GM23338 (cell line): ENCODE data around the gene CPNE7.

Experiments
- CREB1 ChIP-seq: fragments of 250-450 bp; sonication (Bioruptor Pico); IDR thresholded peaks from 2 replicates; pipeline ENCODE4 v1.5.0; 2020; ENCODE audit warnings: low read depth, mild to moderate bottlenecking, moderate library complexity
- EZH2 ChIP-seq: fragments of 200-600 bp; sonication (generic); IDR thresholded peaks from one replicate; pipeline ENCODE4 v1.8.0; 2017; ENCODE audit warnings: antibody characterized with exemption, mild to moderate bottlenecking, low read depth; ENCODE audit not compliant: unreplicated experiment
- EZH2phosphoT487 ChIP-seq: fragments of 200-600 bp; sonication (generic); IDR thresholded peaks from one replicate; pipeline ENCODE4 v1.8.1; 2018; ENCODE audit warnings: antibody characterized with exemption; ENCODE audit not compliant: unreplicated experiment
- JUNB ChIP-seq: IDR thresholded peaks from one replicate; pipeline ENCODE4 v1.6.1; 2016; ENCODE audit warnings: antibody characterized with exemption; ENCODE audit not compliant: unreplicated experiment
- POLR2AphosphoS5 ChIP-seq: IDR thresholded peaks from 2 replicates; pipeline ENCODE4 v1.6.1; 2016; ENCODE audit warnings: antibody characterized with exemption, low read depth
- ZNF114 ChIP-seq: fragments of 250-450 bp; sonication (Bioruptor Pico); IDR thresholded peaks from 2 replicates; pipeline ENCODE4 v1.5.0; 2020; ENCODE audit warnings: mild to moderate bottlenecking, moderate library complexity
- ZNF331 ChIP-seq: fragments of 250-450 bp; sonication (Bioruptor Pico); IDR thresholded peaks from 2 replicates; pipeline ENCODE4 v1.5.0; 2020; ENCODE audit warnings: low read depth, mild to moderate bottlenecking, moderate library complexity
- TF ChIP-seq, protein P1 (sequence below), 2 experiments: fragments of 200-600 bp in 1 of 2; sonication (generic) in 1 of 2; conservative IDR thresholded peaks; 2 replicates each; pipeline versions ENCODE4 v1.5.1 to v1.6.1; 2016 to 2017; ENCODE audit warnings: antibody characterized with exemption in 2 of 2, low read depth in 2 of 2, mild to moderate bottlenecking in 2 of 2, moderate library complexity in 1 of 2
- TF ChIP-seq, protein P2 (sequence below): IDR thresholded peaks from one replicate; pipeline ENCODE4 v1.6.1; 2018; ENCODE audit warnings: antibody characterized with exemption; ENCODE audit not compliant: unreplicated experiment
- TF ChIP-seq, protein P3 (sequence below): fragments of 250-450 bp; sonication (Bioruptor Pico); IDR thresholded peaks from 2 replicates; pipeline ENCODE4 v1.5.0; 2020; ENCODE audit warnings: mild to moderate bottlenecking, moderate library complexity

DNA sequence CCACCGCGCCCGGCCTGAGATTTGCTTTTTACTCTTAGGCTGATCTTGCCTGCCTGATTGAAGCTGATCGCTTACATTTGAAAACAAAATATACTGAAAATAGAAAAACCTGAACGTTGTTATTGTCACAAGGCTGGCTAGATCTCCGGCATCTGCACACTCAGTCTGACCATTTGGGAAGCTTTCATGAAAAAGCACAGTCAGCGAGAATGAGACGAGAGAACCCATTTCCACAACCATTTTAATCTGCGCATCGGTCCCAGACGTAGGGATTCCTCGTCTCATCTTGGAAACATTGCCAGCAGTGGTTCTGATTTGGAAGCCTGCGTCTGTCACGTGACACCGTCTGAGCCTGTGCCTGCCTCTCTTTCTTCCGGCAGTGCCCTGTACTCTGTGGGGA is 46.5 kb upstream of the CPNE7 start:
- TF ChIP-seq, protein P1, sequence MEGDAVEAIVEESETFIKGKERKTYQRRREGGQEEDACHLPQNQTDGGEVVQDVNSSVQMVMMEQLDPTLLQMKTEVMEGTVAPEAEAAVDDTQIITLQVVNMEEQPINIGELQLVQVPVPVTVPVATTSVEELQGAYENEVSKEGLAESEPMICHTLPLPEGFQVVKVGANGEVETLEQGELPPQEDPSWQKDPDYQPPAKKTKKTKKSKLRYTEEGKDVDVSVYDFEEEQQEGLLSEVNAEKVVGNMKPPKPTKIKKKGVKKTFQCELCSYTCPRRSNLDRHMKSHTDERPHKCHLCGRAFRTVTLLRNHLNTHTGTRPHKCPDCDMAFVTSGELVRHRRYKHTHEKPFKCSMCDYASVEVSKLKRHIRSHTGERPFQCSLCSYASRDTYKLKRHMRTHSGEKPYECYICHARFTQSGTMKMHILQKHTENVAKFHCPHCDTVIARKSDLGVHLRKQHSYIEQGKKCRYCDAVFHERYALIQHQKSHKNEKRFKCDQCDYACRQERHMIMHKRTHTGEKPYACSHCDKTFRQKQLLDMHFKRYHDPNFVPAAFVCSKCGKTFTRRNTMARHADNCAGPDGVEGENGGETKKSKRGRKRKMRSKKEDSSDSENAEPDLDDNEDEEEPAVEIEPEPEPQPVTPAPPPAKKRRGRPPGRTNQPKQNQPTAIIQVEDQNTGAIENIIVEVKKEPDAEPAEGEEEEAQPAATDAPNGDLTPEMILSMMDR (conservative IDR thresholded peaks at IDR 0.05; ENCODE audit: low read depth in 2 of 2), result no peak
- no peak for TF ChIP-seq EZH2
- TF ChIP-seq ZNF331 (CRISPR knock-in tag), result no peak
- no peak for TF ChIP-seq CREB1 (CRISPR knock-in tag)
- TF ChIP-seq EZH2phosphoT487, result no peak
- no peak for TF ChIP-seq POLR2AphosphoS5
- TF ChIP-seq, protein P2, sequence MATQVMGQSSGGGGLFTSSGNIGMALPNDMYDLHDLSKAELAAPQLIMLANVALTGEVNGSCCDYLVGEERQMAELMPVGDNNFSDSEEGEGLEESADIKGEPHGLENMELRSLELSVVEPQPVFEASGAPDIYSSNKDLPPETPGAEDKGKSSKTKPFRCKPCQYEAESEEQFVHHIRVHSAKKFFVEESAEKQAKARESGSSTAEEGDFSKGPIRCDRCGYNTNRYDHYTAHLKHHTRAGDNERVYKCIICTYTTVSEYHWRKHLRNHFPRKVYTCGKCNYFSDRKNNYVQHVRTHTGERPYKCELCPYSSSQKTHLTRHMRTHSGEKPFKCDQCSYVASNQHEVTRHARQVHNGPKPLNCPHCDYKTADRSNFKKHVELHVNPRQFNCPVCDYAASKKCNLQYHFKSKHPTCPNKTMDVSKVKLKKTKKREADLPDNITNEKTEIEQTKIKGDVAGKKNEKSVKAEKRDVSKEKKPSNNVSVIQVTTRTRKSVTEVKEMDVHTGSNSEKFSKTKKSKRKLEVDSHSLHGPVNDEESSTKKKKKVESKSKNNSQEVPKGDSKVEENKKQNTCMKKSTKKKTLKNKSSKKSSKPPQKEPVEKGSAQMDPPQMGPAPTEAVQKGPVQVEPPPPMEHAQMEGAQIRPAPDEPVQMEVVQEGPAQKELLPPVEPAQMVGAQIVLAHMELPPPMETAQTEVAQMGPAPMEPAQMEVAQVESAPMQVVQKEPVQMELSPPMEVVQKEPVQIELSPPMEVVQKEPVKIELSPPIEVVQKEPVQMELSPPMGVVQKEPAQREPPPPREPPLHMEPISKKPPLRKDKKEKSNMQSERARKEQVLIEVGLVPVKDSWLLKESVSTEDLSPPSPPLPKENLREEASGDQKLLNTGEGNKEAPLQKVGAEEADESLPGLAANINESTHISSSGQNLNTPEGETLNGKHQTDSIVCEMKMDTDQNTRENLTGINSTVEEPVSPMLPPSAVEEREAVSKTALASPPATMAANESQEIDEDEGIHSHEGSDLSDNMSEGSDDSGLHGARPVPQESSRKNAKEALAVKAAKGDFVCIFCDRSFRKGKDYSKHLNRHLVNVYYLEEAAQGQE, result no peak
- no peak for TF ChIP-seq ZNF114 (CRISPR knock-in tag)
- TF ChIP-seq JUNB, result no peak
- TF ChIP-seq, protein P3, sequence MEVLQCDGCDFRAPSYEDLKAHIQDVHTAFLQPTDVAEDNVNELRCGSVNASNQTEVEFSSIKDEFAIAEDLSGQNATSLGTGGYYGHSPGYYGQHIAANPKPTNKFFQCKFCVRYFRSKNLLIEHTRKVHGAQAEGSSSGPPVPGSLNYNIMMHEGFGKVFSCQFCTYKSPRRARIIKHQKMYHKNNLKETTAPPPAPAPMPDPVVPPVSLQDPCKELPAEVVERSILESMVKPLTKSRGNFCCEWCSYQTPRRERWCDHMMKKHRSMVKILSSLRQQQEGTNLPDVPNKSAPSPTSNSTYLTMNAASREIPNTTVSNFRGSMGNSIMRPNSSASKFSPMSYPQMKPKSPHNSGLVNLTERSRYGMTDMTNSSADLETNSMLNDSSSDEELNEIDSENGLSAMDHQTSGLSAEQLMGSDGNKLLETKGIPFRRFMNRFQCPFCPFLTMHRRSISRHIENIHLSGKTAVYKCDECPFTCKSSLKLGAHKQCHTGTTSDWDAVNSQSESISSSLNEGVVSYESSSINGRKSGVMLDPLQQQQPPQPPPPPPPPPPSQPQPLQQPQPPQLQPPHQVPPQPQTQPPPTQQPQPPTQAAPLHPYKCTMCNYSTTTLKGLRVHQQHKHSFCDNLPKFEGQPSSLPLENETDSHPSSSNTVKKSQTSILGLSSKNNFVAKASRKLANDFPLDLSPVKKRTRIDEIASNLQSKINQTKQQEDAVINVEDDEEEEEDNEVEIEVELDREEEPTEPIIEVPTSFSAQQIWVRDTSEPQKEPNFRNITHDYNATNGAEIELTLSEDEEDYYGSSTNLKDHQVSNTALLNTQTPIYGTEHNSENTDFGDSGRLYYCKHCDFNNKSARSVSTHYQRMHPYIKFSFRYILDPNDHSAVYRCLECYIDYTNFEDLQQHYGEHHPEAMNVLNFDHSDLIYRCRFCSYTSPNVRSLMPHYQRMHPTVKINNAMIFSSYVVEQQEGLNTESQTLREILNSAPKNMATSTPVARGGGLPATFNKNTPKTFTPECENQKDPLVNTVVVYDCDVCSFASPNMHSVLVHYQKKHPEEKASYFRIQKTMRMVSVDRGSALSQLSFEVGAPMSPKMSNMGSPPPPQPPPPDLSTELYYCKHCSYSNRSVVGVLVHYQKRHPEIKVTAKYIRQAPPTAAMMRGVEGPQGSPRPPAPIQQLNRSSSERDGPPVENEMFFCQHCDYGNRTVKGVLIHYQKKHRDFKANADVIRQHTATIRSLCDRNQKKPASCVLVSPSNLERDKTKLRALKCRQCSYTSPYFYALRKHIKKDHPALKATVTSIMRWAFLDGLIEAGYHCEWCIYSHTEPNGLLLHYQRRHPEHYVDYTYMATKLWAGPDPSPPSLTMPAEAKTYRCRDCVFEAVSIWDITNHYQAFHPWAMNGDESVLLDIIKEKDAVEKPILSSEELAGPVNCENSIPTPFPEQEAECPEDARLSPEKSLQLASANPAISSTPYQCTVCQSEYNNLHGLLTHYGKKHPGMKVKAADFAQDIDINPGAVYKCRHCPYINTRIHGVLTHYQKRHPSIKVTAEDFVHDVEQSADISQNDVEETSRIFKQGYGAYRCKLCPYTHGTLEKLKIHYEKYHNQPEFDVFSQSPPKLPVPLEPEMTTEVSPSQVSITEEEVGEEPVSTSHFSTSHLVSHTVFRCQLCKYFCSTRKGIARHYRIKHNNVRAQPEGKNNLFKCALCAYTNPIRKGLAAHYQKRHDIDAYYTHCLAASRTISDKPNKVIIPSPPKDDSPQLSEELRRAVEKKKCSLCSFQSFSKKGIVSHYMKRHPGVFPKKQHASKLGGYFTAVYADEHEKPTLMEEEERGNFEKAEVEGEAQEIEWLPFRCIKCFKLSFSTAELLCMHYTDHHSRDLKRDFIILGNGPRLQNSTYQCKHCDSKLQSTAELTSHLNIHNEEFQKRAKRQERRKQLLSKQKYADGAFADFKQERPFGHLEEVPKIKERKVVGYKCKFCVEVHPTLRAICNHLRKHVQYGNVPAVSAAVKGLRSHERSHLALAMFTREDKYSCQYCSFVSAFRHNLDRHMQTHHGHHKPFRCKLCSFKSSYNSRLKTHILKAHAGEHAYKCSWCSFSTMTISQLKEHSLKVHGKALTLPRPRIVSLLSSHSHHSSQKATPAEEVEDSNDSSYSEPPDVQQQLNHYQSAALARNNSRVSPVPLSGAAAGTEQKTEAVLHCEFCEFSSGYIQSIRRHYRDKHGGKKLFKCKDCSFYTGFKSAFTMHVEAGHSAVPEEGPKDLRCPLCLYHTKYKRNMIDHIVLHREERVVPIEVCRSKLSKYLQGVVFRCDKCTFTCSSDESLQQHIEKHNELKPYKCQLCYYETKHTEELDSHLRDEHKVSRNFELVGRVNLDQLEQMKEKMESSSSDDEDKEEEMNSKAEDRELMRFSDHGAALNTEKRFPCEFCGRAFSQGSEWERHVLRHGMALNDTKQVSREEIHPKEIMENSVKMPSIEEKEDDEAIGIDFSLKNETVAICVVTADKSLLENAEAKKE (CRISPR knock-in tag), result no peak
